ENCODE data around the gene MUC4.

Gene MUC4

GRCh38 chr3:195811756-195812155 is at the start of gene MUC4:
MUC4 (minus strand) TSS chr3:195811929; CDS start chr3:195811817, 112 bp downstream.
- no peak for DNase-seq (ENCODE audit: low read depth)

- no peak for DNase-seq (ENCODE audit: low read depth)
These were observed 48.7 kb upstream of the MUC4 start for GRCh38 chr3:195860456-195860855.

- DNase-seq (ENCODE audit: low read depth), result no peak
These were observed 48.2 kb upstream of the MUC4 start for GRCh38 chr3:195859846-195860411.

GRCh38 chr3:195859061-195859845 is 47.5 kb upstream of the MUC4 start:
- peak; percentile 56 for DNase-seq (ENCODE audit: low read depth)

GRCh38 chr3:195856410-195857084 is 44.8 kb upstream of the MUC4 start:
- DNase-seq (ENCODE audit: low read depth), result no peak

GRCh38 chr3:195855471-195856409 is 44.0 kb upstream of the MUC4 start:
- no peak for DNase-seq (ENCODE audit: low read depth)

GRCh38 chr3:195854628-195855294 is 43.0 kb upstream of the MUC4 start:
- DNase-seq (ENCODE audit: low read depth), result no peak

GRCh38 chr3:195853996-195854395 is 42.3 kb upstream of the MUC4 start:
- no peak for DNase-seq (ENCODE audit: low read depth)

- no peak for DNase-seq (ENCODE audit: low read depth)
These were observed 41.3 kb upstream of the MUC4 start for GRCh38 chr3:195853036-195853435.

GRCh38 chr3:195850857-195851543 is 39.3 kb upstream of the MUC4 start:
- peak; percentile 79 for DNase-seq (ENCODE audit: low read depth)

GRCh38 chr3:195849322-195850074 is 37.8 kb upstream of the MUC4 start:
- DNase-seq (ENCODE audit: low read depth), result no peak

GRCh38 chr3:195847055-195847950 is 35.6 kb upstream of the MUC4 start:
- no peak for DNase-seq (ENCODE audit: low read depth)

GRCh38 chr3:195845483-195845882 is 33.8 kb upstream of the MUC4 start:
- no peak for DNase-seq (ENCODE audit: low read depth)

- no peak for DNase-seq (ENCODE audit: low read depth)
These were observed 33.0 kb upstream of the MUC4 start for GRCh38 chr3:195844671-195845218.

GRCh38 chr3:195839260-195840010 is 27.7 kb upstream of the MUC4 start:
- no peak for DNase-seq (ENCODE audit: low read depth)

- no peak for DNase-seq (ENCODE audit: low read depth)
These were observed 27.0 kb upstream of the MUC4 start for GRCh38 chr3:195838714-195839113.

GRCh38 chr3:195836476-195837135 is 24.9 kb upstream of the MUC4 start:
- no peak for DNase-seq (ENCODE audit: low read depth)
